ENCODE measurements around the gene EME2.

The EME2 gene

DNA sequence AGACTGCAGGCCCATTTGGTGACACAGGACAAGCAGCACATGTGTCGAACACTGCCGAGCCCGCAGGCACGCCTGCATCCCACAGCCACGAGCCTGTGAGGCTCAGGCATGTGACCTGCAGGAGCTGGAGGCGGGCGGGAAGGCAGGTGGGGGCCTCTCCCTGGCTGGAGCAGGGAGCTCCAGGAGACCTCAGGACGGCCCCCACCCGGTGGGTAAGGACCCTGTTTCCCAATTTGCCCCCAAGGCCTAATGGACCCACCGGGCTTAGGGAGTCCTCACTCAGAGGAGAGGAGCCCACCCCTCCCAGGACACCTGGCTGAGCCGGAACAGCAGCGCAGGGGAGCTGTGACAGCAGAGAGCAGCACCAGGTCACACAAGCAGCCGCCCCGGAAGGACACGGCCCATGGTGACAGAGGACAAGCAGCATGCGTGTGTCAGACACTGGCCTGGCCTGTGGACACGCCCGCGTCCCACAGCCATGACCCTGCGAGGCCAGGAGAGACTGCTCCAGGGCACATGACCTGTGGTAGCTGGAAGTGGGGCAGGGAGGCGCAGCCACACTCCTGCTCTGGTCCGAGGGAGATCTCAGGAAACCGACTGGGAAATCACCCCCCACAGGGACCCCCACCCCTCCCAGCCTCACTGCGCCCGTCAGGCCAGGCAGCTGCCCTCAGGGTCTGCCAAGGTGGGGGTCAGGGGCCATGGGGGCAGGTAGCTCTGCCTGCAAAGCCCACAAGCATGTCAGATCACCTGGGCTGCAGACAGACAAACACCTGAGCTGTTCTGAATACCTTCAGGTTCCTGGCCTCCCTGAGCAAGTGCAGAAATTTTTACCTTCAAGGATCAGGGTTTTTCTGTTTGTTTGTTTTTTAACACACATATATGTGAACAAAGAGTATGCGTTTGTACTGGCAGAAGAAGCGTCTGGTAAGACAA, 7.4 kb downstream of the EME2 start:
- DNase-seq = no peak

DNA sequence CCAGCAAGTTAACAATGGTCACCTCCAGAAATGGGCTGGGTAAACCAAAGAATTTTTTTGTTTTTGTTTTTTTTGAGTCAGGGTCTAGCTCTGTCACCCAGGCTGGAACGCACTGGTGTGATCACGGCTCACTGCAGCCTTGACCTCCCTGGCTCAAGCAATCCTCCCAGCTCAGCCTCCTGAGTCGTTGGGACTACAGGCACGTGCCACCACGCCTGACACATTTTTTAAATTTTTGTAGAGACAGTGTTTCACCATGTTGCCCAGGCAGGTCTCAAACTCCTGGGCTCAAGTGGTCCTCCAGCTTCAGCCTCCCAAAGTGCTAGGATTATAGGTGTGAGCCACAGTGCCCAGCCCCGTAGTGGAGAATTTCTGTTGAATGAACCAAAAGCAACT, 8.1 kb downstream of the EME2 start:
- DNase-seq = no peak

DNA sequence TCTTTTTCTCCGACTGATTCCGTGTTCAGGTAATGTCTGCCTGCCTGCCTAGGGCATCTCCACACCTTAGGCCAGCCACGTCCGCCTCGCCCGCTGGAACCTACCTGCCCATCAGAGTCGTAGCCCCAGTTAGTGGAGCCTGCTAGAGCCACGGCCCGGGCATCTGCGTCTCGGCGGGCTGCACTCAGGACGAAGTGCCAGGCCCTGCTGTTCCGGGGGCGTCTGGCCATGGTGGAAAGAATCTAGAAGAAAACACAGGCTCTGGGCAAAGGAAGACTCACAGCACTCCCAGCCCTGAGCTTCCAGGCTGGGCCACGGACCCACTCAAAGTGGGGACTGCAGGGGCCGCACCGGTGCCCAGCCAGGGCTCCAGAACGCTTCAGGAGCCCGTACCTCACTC, 8.6 kb downstream of the EME2 start:
- no peak for DNase-seq

DNA sequence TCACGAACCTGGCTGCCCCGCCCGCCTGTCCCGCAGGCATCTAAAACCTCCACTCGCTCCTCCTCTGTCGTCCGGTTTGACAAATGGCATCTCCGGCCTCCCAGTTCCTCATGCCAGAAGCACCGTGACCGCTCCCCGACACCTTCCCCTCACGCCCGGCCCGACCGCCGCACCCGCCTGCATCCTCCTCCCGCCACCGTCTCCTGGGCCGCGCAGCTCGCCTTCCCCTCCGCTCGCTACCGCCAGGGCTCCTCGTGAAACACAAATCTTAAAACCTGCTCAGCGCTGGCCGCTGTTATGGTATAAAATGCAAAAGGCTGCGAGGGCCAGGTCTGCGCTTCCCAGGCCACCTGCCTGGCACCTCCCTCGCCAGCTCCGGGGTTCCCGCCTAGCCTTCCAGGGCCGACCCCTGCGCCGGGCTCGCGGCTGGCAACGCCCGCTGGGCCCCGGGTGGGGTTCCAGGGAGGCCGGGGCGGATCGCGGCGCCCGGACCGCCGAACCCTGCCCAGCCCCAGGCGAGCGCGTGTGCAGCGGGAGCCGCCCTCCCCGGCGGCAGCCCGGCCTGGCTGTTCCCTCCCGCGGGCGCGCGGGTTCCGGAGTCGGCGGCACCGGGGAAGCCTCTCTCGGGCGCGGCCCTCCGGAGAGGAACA, 9.3 kb downstream of the EME2 start:
- no peak for DNase-seq

DNA sequence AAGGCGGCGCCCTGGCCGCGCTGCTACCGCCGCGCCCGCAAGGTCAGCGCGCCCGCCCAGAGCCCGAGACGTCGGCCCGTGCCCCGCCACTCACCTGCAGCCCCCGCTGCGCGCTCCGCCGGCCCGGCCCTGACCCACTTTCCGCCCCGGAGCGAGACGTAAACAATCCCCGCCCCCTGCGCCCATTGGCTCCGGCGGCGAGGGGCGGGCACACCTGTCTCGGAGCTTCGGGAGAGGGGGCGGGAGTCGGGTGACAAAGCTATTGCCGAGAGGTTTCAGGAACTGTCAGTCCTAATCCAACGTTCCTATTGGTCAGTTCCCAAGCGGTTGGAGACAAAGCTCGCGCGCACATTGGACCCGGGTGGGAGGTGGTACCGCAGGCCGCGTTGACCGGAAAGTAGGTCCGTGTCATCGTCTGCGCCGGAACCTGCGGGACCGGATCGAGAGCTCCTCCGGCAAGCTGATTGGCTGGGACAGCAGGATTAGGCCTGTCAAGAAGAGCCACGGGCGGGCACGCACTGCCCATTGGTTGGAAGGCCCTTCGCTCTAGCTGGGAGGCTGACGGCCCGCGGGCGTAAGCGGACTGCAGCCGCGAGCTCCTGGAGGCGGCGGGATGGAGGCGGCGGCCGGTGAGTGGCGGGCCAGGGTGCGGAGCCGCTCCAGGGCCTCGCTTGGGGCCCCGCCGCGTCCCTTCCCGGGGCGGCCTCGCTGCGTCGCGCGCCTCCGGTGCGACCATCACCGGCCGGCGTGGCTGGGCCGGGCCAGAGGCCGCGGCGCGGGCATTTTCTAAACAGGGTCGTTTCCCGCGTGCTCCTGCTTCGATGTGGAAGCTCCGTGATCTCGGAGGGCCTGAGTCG, 10.0 kb downstream of the EME2 start, which contains the start of the genes NUBP2 and SPSB3:
NUBP2 (plus strand) TSS at position 553 of the 857 bp plus-strand sequence; CDS start at position 614, 61 bp downstream.
SPSB3 (minus strand) TSS at position 164 of the 857 bp plus-strand sequence. CDS start 1,088 bp downstream, outside the sequence.
- DNase-seq = peak; percentile 100

DNA sequence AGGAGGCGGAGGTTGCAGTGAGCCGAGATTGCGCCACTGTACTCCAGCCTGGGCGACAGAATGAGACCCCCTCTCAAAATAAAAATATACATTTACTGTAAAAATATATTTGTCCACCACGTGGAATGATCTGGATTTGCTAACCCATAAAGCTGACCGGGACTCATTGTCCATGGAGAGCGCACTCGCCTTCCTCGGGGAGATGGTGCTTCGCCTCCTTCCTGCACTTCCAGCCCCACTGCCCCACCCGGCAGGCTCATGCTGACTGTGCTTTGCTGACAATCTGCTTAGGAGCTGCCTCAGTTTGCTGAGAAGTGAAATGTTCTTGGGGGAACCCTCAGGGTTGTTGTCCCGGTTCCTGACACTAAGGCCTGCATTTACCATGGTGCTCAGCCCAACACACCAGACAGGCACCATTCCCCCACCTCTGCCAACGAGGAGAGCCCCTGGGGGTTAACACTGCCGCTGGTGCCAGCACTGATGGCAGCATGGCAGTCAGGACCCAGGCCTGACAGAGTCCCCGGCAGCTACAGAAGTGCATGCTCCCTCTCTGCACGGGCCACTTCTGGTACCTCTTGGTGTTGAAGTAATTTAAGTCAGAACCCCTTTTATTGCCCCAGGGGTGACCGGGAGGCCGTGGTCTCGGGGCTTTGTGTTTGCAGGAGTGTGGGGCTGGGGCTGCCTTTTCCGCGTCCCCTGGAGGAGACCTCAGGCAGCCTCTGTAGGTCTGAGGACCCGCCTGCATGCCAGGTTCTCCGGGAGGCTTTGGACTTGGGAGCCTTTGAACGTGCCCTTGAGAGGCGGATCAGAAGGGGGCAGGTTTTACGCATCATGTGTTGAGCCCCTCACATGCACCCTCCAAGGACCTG, 12.6 kb downstream of the EME2 start:
- no peak for DNase-seq

DNA sequence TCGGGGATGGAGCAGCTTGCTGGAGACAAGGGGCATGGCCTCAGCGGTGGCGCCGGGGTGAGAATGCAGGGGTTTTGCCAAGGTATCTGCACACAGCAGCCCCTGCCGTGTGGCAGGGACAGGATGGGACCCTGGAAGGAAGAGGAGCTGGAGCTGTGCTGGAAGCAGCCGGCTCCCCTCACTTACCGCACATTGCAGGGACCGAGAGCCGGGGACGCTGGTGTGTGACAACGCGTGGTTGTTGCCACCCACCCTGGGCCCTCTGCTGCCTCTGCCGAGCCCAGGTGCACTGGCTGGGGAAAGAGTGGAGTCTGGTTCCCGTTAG, 13.2 kb downstream of the EME2 start:
- DNase-seq = no peak

DNA sequence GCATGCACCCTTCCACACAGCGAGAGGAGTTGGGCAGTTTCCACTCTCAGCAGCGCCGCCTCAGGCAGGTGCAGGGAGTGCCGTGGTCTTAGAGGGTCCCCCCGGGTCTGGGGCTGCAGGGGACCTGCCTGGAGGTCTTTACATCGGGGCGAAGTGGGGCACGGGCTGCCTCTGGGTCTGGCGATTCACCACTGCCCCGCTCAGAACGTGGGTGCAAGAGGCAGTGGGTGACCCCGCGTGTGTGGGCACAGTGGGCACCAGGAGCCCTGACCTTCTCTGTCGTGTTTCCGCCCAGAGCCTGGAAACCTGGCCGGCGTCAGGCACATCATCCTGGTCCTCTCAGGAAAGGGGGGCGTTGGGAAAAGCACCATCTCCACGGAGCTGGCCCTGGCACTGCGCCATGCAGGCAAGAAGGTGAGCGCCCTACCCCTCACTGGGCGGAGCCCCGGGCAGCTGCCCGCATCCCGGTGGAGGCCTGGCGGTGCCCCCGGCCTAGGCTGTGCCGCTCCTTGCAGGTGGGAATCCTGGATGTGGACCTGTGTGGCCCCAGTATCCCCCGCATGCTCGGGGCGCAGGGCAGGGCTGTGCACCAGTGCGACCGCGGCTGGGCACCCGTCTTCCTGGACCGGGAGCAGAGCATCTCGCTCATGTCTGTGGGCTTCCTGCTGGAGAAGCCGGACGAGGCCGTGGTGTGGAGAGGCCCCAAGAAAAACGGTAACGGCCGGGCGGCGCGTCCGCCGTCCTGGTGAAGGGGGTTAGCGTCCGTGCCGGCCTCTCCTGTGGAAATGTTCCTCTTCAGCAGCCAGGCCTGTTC, 13.8 kb downstream of the EME2 start:
- DNase-seq = peak; percentile 17

DNA sequence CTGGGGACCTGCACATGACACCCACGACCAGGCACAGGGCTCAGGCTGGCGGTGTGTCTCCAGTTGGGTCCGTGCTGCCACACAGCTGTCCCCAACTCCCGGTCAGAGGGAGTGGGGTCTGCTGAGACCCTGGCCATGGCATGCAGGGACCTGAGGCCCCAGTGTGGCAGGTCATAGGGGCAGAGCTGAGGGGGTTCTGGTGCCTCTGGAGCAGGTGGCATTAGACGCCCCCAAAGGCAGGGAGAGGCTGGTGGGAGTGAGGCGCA, 14.4 kb downstream of the EME2 start:
- DNase-seq = no peak

DNA sequence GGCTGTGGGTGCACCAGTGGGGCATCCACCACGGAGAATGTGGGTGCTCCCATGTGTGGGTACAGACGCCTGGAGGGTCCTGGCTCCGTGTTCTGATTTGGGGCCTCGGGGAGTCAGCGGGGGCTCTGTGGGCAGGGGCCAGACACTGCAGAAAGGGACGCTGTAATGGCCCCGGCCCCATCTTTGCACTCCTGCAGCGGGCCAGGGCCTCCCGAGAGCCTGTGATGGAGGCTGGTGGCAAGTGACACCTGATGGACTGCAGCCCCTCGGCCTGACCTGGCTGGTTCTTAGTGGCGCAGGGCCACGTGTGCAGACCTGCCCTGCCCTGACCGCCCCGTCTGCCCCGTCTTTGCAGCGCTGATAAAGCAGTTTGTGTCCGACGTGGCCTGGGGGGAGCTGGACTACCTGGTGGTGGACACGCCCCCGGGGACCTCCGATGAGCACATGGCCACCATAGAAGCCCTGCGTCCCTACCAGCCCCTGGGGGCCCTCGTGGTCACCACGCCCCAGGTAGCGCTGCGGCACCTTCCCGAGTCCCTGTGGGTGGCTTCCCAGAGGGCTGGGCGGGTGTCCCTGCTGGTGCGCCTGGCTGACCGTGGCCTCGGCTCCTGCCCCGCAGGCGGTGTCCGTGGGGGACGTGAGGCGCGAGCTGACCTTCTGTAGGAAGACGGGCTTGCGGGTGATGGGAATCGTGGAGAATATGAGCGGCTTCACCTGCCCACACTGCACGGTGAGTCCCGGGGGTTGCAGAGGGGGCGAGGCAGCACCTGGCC, 14.9 kb downstream of the EME2 start:
- DNase-seq = peak; percentile 18

DNA sequence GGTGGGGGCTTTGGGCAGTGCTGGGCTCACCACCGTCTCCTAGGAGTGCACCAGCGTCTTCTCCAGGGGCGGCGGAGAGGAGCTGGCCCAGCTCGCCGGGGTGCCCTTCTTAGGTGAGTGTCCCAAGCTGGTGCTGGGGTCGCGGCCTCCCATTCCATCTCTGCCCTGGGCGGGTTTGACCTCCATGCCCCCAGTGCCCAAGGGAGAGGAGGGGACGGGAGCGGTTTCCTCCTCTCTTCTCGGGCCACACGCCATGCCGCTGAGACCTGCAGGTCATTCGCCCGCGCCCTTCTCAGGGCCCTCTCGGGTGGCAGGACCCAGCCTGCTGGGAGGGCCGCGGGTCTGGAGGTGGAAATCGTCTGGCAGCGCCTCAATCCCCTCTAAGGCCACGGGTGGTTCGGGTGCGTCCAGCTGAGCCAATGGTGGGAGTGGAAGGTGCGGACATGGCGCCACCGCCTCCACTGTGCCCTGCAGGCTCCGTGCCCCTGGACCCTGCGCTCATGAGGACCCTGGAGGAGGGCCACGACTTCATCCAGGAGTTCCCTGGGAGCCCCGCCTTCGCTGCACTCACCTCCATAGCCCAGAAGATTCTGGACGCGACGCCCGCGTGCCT, 15.6 kb downstream of the EME2 start:
- peak; percentile 16 for DNase-seq

DNA sequence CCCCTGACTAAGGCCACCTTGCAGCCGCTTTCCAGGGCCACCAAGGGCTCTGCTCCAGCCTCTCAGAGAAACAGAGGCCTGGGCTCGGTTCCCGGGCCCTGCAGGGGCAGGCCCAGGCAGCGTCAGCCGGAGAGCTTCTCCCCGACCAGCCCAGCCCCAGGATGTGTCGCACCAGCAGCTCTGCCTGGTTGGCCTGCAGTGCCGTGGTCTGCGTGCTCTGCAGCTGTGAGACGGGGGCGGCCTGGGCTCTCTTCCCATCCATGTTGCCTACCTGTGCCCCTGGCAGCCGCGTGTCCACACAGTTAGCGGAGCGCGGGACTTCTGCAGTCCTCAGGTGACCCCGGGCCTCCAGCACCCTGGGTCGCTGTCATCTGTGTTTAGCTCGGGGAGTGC, 16.1 kb downstream of the EME2 start:
- DNase-seq = peak; percentile 35

DNA sequence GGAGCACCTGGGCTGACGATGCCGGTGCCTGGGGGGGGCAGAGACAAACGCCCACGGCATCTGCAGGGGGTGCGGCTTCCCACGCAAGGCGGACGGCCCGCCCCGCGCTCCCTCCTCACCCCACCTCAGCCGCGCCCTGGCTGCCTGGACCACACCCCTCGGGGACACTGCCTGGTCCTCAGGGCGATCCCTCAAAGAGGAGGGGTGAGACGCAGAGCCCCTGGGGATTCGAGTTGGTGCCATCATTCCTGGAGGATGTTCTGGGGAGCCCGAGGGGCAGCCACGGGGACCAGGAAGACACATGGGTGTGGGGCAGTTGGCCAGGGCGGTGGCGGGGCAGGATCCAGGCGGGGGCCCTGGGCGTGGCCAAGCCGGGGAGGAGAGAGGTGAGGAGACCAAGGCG, 17.0 kb downstream of the EME2 start:
- DNase-seq = peak; percentile 25

DNA sequence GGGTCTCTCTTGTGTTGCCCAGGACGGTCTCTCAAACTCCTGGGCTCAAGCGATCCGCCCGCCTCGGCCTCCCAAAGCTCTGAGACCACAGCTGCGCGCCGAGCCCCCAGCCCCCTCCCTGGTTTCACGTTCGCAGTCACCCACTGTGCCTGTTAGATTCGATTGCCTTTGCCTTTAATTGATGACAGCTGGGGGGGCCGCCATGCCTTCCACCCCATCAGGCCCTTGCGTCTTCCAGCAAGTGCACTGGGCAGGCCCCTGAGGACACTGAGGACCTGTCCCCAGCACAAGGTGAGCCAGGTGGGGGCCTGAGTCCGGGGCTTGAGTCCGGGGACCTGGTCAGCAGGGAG, 17.6 kb downstream of the EME2 start:
- DNase-seq = no peak

DNA sequence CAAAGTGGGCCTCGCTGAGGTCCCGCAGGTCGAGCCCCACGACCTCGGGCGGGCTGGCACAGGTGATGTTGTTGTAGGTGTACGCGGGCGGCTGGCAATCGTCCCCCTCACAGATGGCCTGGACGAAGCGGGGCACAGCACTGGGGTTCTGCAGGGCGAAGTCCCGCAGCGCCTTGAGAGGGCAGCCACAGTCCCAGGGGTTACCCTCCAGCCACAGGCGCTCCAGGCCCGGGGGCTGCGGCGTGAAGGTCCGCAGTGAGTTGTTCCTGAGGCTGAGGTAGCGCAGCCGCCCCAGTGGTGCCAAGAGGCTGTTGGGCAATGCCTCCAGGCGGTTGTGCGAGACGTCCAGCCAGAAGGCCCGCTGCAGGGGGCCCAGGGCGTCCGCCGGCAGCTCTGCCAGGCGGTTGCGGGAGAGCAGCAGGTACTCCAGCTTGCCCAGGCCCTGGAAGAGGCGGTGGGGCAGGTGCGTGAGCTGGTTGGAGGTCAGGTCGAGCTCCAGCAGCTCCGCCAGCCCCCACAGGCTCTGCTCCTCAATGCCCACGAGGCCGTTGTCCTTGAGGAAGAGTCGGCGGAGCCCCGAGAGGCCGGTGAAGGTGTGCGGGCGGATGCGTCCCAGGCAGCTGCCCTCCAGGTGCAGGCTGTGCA, 18.1 kb downstream of the EME2 start:
- no peak for DNase-seq

DNA sequence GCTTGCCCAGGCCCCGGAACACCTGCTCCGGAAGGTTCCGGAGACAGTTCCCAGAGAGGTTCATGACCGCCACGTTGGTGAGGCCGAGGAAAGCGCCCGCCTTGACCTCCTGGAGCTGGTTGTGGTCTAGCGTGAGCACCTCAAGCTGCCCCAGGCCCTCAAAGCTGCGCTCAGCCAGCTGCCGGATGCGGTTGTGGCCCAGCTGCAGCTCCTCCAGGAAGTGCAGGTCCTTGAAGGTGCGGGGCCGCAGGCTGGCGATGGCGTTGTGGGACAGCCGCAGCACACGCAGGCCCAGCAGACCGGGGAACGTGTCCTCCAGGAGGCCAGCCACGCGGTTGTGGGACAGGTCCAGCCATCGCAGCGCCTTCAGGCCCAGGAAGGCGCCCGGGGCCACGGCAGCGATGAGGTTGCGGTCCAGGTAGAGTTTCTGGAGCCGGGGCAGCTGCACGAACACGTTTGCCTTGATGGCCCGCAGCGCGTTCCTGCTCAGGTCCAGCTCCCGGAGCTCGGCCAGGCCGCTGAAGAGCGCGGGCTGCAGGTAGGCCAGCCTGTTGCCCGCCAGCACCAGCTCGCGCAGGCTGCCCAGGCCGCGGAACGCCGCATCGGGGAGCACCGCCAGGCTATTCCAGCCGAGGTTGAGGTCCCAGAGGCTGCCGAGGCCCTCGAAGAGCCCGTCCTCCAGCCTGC, 18.8 kb downstream of the EME2 start:
- DNase-seq = no peak

DNA sequence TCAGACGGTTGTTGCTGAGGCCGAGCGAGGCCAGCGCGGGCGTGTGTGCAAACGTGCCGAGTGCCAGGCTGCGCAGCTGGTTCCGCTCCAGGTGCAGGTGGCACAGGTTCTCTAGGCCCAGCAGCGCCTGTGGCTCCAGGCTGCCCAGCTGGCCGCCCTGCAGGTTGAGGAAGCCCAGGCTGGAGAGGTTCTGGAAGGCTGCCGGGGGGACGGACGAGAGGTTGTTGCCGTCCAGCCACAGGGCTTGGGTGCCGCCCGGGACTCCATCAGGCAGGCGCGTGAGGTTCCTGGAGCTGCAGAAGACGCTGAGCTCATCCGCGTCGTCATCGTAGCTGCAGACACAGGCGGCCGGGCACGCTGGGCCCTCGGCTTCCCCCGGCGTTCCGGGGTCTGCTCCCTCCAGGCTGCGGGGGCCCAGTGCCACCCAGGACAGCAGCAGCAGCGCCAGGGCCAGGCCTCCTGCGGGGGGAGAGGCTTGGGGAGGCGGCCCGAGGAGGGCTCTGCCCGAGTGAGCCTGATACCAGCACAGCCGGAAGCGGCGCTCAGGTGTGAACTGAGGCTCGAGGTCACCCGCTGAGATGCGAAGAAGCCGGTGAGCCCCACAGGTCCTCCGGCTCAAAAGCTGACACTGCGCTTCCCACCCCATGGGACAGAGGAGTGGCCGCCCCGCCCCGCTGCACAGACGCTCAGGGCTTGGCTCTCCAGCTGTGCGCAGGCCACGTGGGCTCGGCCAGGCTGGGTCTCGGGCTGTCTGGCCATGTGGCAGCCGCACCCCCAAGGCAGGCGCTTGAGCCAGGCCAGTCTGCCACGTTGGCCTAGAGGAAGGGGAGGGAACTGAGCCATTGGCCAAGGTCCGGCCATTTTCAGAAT, 19.6 kb downstream of the EME2 start:
- no peak for DNase-seq

Data from femur (tissue), 1 donor.